Cardiac muscle cell (in vitro differentiated cells and primary cell): Measurements from ENCODE around the gene ZFYVE19. TPM values are rescaled to one million over a fixed set of nuclear protein-coding genes. Genes with fewer than 3 reads are reported as not detected.

Source experiments
- DNase-seq, 2 donors: peaks; one replicate each; pipeline versions ENCODE4 v3.0.0 to v3.0.0-alpha.2; 2010 to 2017; ENCODE audit warnings: low read depth in 1 of 2, low spot score in 1 of 2
- H3K27ac ChIP-seq: fragments of 200-600 bp; sonication (generic); 2 replicates; pipeline ENCODE4 v1.5.1; 2016
- H3K27me3 ChIP-seq: fragments of 200-600 bp; sonication (generic); 2 replicates; pipeline ENCODE4 v1.6.0; 2016; ENCODE audit warnings: control low read depth
- H3K36me3 ChIP-seq: fragments of 200-600 bp; sonication (generic); 2 replicates; pipeline ENCODE4 v1.5.1; 2016; ENCODE audit warnings: control low read depth
- H3K4me1 ChIP-seq: fragments of 200-600 bp; sonication (generic); 2 replicates; pipeline ENCODE4 v1.8.1; 2017; ENCODE audit warnings: low read depth, mild to moderate bottlenecking, mixed run types
- H3K4me3 ChIP-seq: fragments of 200-600 bp; sonication (generic); 2 replicates; pipeline ENCODE4 v1.5.1; 2016; ENCODE audit warnings: mild to moderate bottlenecking
- H3K9me3 ChIP-seq: fragments of 200-600 bp; sonication (generic); 2 replicates; pipeline ENCODE4 v1.5.1; 2017; ENCODE audit warnings: low read depth, mild to moderate bottlenecking, control low read depth
- polyA plus RNA-seq: library from polyadenylated mRNA; unstranded; fragments of >200 nt; fragmentation: Nextera tagmentation; extraction: Ambion mirVana; gene quantifications from 2 replicates; pipeline ENCODE4 v1.2.1, GENCODE V29; 2016
- total RNA-seq: library from RNA; depleted of rRNA; stranded (reverse); fragments of >200 nt; gene quantifications from 2 replicates; pipeline ENCODE4 v1.2.3, GENCODE V29; 2016
- TF ChIP-seq, protein P1 (sequence below): IDR thresholded peaks from 2 replicates; pipeline ENCODE4 v1.5.1; 2012; ENCODE audit warnings: low read depth, mild to moderate bottlenecking, low read length

ZFYVE19 gene
- total and polyA plus RNA-seq, 2 experiments from 2014 or later: 23.4 to 41.3 TPM

DNA sequence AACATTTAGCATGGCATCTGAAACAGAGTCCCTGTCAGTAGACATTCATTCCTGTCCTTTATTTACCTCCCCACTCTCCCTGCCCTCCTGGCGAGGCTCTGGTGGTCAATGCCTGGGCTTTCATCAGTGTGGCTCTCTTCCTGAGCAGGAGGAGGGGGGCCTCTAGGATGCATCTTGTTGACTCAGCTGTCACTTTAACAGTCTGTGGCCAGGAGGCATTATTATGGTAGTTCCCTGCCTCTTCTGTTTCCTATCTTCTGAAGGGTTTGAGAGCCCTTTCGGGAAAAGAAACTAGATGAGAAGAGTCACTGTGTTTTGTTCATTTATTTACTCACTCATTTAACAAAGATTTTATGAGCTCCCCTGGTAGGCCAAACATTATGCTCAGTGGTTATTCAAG is 24.0 kb downstream of the ZFYVE19 start:
- no peaks in the 10 kb centered on the region for H3K36me3 ChIP-seq

DNA sequence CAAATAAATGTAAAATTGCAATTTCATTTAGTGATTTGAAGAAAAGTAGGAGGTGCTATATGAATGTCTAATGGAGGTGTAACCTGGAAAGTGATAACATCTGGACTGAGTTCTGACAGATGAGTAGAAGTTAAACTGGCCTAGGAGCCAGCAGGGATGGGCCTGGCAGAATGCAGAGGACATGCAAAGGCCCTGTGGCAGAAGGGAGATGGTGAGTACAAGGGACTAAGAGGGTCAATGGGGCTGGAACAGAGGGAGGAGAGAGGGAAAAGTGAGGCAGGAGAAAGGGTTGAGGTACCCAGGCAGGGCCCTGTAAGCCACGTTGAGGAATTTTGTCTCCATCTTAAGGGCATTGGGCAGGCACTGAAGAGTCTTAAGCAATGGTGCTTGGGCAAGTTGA is 25.0 kb downstream of the ZFYVE19 start:
- no peak overlapping the region for H3K27ac ChIP-seq
- TF ChIP-seq, protein P1, sequence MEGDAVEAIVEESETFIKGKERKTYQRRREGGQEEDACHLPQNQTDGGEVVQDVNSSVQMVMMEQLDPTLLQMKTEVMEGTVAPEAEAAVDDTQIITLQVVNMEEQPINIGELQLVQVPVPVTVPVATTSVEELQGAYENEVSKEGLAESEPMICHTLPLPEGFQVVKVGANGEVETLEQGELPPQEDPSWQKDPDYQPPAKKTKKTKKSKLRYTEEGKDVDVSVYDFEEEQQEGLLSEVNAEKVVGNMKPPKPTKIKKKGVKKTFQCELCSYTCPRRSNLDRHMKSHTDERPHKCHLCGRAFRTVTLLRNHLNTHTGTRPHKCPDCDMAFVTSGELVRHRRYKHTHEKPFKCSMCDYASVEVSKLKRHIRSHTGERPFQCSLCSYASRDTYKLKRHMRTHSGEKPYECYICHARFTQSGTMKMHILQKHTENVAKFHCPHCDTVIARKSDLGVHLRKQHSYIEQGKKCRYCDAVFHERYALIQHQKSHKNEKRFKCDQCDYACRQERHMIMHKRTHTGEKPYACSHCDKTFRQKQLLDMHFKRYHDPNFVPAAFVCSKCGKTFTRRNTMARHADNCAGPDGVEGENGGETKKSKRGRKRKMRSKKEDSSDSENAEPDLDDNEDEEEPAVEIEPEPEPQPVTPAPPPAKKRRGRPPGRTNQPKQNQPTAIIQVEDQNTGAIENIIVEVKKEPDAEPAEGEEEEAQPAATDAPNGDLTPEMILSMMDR: no peak
- no peaks in the 10 kb centered on the region for H3K27me3 ChIP-seq
- H3K4me1 ChIP-seq: no peaks in the 10 kb centered on the region
- DNase-seq: no peak
- no peak overlapping the region for H3K4me3 ChIP-seq
- no peaks in the 10 kb centered on the region for H3K9me3 ChIP-seq
- no peaks in the 10 kb centered on the region for H3K36me3 ChIP-seq

More for the DNA sequence above, 24.0 kb downstream of the ZFYVE19 start:
- Histone ChIP-seq H3K4me1 (no peaks in the 10 kb centered on the region), H3K4me3 (no peak overlapping the region), H3K27ac (no peak overlapping the region), H3K9me3 (no peaks in the 10 kb centered on the region), H3K27me3 (no peaks in the 10 kb centered on the region)
- TF ChIP-seq, protein P1: no peak
- DNase-seq: no peak

DNA sequence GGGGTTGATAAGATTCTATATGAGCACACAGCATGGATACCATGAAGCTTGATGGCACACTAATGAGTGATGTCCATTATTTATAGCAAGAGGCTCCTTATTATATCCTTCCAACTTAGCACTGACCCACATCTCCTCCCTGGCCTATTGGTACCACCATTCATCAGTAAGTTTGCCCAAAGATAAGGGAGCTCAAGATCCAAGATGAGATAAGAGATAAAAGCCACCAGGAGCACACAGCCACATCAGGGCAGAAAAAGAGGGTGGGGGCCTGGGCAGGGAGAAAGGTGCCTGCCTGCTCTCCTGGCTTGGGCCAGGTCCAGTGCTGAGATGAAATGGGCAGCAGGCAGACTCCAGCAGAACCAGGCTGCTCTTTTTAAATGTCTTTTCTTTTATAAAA is 26.0 kb downstream of the ZFYVE19 start:
- Histone ChIP-seq H3K36me3 (no peaks in the 10 kb centered on the region), H3K4me3 (no peak overlapping the region), H3K9me3 (no peaks in the 10 kb centered on the region), H3K27ac (no peak overlapping the region), H3K27me3 (no peaks in the 10 kb centered on the region), H3K4me1 (no peaks in the 10 kb centered on the region)
- TF ChIP-seq, protein P1: no peak
- DNase-seq: no peak

DNA sequence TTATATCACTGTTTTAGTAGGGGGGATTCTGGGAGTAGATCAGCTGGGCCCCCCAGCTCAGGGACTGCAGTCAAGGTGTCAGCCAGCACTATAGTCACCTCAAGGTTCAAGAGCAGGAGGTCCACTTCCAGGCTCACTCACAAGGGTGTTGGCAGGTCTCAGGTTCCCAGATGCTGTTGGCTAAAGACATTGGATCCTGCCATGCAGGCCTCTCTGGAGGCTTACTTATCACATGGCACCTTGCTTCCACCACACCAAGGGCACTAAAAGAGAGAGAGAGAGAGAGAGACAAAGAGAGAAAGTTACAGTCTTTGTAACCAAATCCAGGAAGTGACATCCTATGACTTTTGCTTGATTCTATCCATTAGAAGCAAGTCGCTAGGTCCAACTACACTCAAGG is 29.1 kb downstream of the ZFYVE19 start:
- Histone ChIP-seq H3K27ac (no peak overlapping the region), H3K4me3 (no peak overlapping the region), H3K27me3 (no peaks in the 10 kb centered on the region), H3K4me1 (no peaks in the 10 kb centered on the region), H3K9me3 (no peaks in the 10 kb centered on the region), H3K36me3 (no peaks in the 10 kb centered on the region)
- DNase-seq: no peak
- TF ChIP-seq, protein P1: no peak

DNA sequence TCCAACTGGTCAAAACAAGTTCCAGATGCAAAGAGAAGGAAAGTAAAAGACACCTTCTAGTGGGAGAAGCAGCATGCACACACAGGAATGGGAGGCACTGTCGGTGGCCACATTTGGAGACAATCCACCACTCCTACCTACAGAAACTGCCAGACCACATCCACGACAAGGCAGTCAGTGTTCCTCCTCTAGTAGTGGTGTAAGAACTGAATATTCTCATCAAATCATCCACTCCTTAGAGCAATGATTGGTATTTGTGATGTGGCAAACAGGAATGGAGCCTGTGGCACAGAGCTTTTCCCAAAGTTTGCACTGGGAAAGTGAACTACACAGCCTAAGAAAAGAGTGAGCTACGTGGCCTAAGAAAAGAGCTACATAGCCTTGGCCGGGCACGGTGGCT is 31.9 kb downstream of the ZFYVE19 start:
- peaks cover 11% of the 10 kb centered on the region for H3K27me3 ChIP-seq
- TF ChIP-seq, protein P1: no peak
- no peaks in the 10 kb centered on the region for H3K4me1 ChIP-seq
- H3K4me3 ChIP-seq: no peak overlapping the region
- no peaks in the 10 kb centered on the region for H3K9me3 ChIP-seq
- H3K27ac ChIP-seq: no peak overlapping the region
- no peak for DNase-seq
- no peaks in the 10 kb centered on the region for H3K36me3 ChIP-seq

DNA sequence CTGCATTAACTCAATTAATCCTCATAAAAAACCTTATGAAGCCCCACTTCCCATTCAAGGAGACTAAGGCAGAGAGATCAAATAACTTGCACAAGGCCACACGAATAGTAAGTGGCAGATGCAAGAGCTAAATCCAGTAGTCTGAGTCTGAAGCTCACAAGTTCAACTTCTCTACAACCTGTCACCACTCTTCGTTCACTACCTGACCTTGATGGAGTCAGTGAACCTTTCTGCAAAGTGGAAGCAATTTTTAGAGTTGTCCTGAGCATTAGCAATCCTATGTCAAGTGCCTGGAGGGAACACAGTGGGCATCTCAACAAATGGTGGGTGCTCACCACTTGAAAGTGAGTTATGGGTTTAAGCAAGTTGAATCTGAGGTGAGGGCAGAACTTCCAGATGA is 34.9 kb downstream of the ZFYVE19 start:
- H3K4me3 ChIP-seq: no peak overlapping the region
- H3K27ac ChIP-seq: no peak overlapping the region
- H3K27me3 ChIP-seq: peaks cover 31% of the 10 kb centered on the region
- peak in 1 of 2 donors; percentile 82 for DNase-seq
- H3K36me3 ChIP-seq: no peaks in the 10 kb centered on the region
- no peaks in the 10 kb centered on the region for H3K9me3 ChIP-seq
- H3K4me1 ChIP-seq: no peaks in the 10 kb centered on the region
- TF ChIP-seq, protein P1: no peak
